Measurements from ENCODE around the gene STN1.

Gene STN1

GRCh38 chr10:103894441-103894864 lies 23.5 kb downstream of the STN1 start:
- H3F3A ChIP-seq (ENCODE audit: insufficient read depth, low read length): no peaks in the 10 kb centered on the region

GRCh38 chr10:103893817-103894216 lies 24.2 kb downstream of the STN1 start:
- Histone ChIP-seq H3K4me1 (ENCODE audit: insufficient read depth, low read length, severe bottlenecking) (no peaks in the 10 kb centered on the region), H3K9ac (ENCODE audit: low read length) (no peak overlapping the region), H2AFZ (ENCODE audit: low read length) (no peak overlapping the region), H3K79me2 (ENCODE audit: insufficient read depth, low read length) (no peaks in the 10 kb centered on the region), H3K36me3 (ENCODE audit: insufficient read depth, low read length) (peaks cover 37% of the 10 kb centered on the region; the same call in 1 of the 2 replicates), H4K20me1 (ENCODE audit: insufficient read depth, low read length) (no peaks in the 10 kb centered on the region), H3K4me2 (ENCODE audit: low read length) (no peak overlapping the region), H3K27ac (ENCODE audit: low read depth, low read length, poor library complexity, severe bottlenecking) (no peak overlapping the region), H3K27me3 (ENCODE audit: insufficient read depth, low read length) (no peaks in the 10 kb centered on the region), H3K9me3 (ENCODE audit: low read length) (no peaks in the 10 kb centered on the region), H3K9me2 (ENCODE audit: low read depth, low read length) (no peaks in the 10 kb centered on the region), H3K4me3 (ENCODE audit: low read depth, low read length, poor library complexity, severe bottlenecking) (no peak overlapping the region), H3F3A (ENCODE audit: insufficient read depth, low read length) (no peaks in the 10 kb centered on the region)
- TF ChIP-seq CTCF (IDR thresholded peaks at IDR 0.05; ENCODE audit: low read length) (no peak), EZH2 (IDR thresholded peaks at IDR 0.05; ENCODE audit: borderline replicate concordance, low read length) (no peak)

More at GRCh38 chr10:103894441-103894864, 23.5 kb downstream of the STN1 start:
- no peaks in the 10 kb centered on the region for H4K20me1 ChIP-seq (ENCODE audit: insufficient read depth, low read length)
- no peak overlapping the region for H3K4me3 ChIP-seq (ENCODE audit: low read depth, low read length, poor library complexity, severe bottlenecking)
- no peak overlapping the region for H3K9ac ChIP-seq (ENCODE audit: low read length)
- no peak for TF ChIP-seq EZH2 (IDR thresholded peaks at IDR 0.05; ENCODE audit: borderline replicate concordance, low read length)
- TF ChIP-seq CTCF (IDR thresholded peaks at IDR 0.05; ENCODE audit: low read length): no peak
- no peaks in the 10 kb centered on the region for H3K27me3 ChIP-seq (ENCODE audit: insufficient read depth, low read length)
- H3K27ac ChIP-seq (ENCODE audit: low read depth, low read length, poor library complexity, severe bottlenecking): no peak overlapping the region
- no peaks in the 10 kb centered on the region for H3K4me1 ChIP-seq (ENCODE audit: insufficient read depth, low read length, severe bottlenecking)
- H3K9me3 ChIP-seq (ENCODE audit: low read length): no peaks in the 10 kb centered on the region
- H2AFZ ChIP-seq (ENCODE audit: low read length): no peak overlapping the region
- H3K36me3 ChIP-seq (ENCODE audit: insufficient read depth, low read length): peaks cover 41% of the 10 kb centered on the region; the same call in 1 of the 2 replicates
- no peaks in the 10 kb centered on the region for H3K9me2 ChIP-seq (ENCODE audit: low read depth, low read length)
- H3K79me2 ChIP-seq (ENCODE audit: insufficient read depth, low read length): no peaks in the 10 kb centered on the region
- no peak overlapping the region for H3K4me2 ChIP-seq (ENCODE audit: low read length)

- Histone ChIP-seq H3K4me2 (ENCODE audit: low read length) (no peak overlapping the region), H3K4me3 (ENCODE audit: low read depth, low read length, poor library complexity, severe bottlenecking) (no peak overlapping the region), H3K27me3 (ENCODE audit: insufficient read depth, low read length) (no peaks in the 10 kb centered on the region), H3K36me3 (ENCODE audit: insufficient read depth, low read length) (peaks cover 31% of the 10 kb centered on the region; the same call in 1 of the 2 replicates), H2AFZ (ENCODE audit: low read length) (no peak overlapping the region), H3K4me1 (ENCODE audit: insufficient read depth, low read length, severe bottlenecking) (no peaks in the 10 kb centered on the region), H3K9me3 (ENCODE audit: low read length) (no peaks in the 10 kb centered on the region), H4K20me1 (ENCODE audit: insufficient read depth, low read length) (no peaks in the 10 kb centered on the region), H3K9ac (ENCODE audit: low read length) (no peak overlapping the region), H3K9me2 (ENCODE audit: low read depth, low read length) (no peaks in the 10 kb centered on the region), H3K79me2 (ENCODE audit: insufficient read depth, low read length) (no peaks in the 10 kb centered on the region), H3F3A (ENCODE audit: insufficient read depth, low read length) (no peaks in the 10 kb centered on the region), H3K27ac (ENCODE audit: low read depth, low read length, poor library complexity, severe bottlenecking) (no peak overlapping the region)
- TF ChIP-seq EZH2 (IDR thresholded peaks at IDR 0.05; ENCODE audit: borderline replicate concordance, low read length) (no peak), CTCF (IDR thresholded peaks at IDR 0.05; ENCODE audit: low read length) (no peak)
These were observed 25.8 kb downstream of the STN1 start for GRCh38 chr10:103892181-103892580.

Data from OCI-LY1 (cell line).